Thyroid gland (tissue), 4 donors: ENCODE results near the gene MCCC1. TPM values are rescaled to one million over a fixed set of nuclear protein-coding genes. Genes with fewer than 3 reads are reported as not detected.

Experiments used
- DNase-seq, 2 donors: peaks; one replicate each; pipeline ENCODE4 v3.0.0-alpha.2; 2019
- H3K27ac ChIP-seq, 3 donors: fragments of 200-600 bp; sonication (generic); 1 replicate in 2 of 3; 2 replicates in 1 of 3; pipeline ENCODE4 v1.5.1; 2016 to 2019; ENCODE audit warnings: mild to moderate bottlenecking in 1 of 3, moderate library complexity in 1 of 3
- H3K27me3 ChIP-seq: fragments of 200-600 bp; sonication (generic); one replicate; pipeline ENCODE4 v1.5.1; 2019
- H3K36me3 ChIP-seq, 2 donors: fragments of 200-600 bp; sonication (generic); one replicate each; pipeline ENCODE4 v1.5.1; 2016 to 2019
- H3K4me1 ChIP-seq, 2 donors: fragments of 200-600 bp; sonication (generic); one replicate each; pipeline ENCODE4 v1.5.1; 2017 to 2019
- H3K4me3 ChIP-seq, 3 donors: fragments of 200-600 bp; sonication (generic); replicated peaks in 1 of 3; 1 replicate in 2 of 3; 2 replicates in 1 of 3; pipeline ENCODE4 v1.5.1; 2016; ENCODE audit warnings: mild to moderate bottlenecking in 1 of 3
- H3K9me3 ChIP-seq: fragments of 200-600 bp; sonication (generic); one replicate; pipeline ENCODE4 v1.5.1; 2017
- CTCF ChIP-seq, 6 experiments: fragments of 200-600 bp in 3 of 6; fragments of 450-650 bp in 3 of 6; sonication (generic) in 3 of 6; IDR thresholded peaks; one replicate each; pipeline ENCODE4 v1.5.1; 2016 to 2019; ENCODE audit warnings: antibody characterized with exemption in 6 of 6, mild to moderate bottlenecking in 2 of 6, inconsistent platforms in 1 of 6, moderate library complexity in 1 of 6
- POLR2A ChIP-seq, 2 donors: fragments of 450-650 bp; IDR thresholded peaks; one replicate each; pipeline ENCODE4 v1.6.1; 2017; ENCODE audit warnings: antibody characterized with exemption in 2 of 2, mild to moderate bottlenecking in 2 of 2, moderate library complexity in 1 of 2
- WGBS, 2 donors: methylation state at CpG; one replicate each; pipeline ENCODE4 v1.1.5; 2017; 5-methylcytosine and 5-hydroxymethylcytosine counted together
- intact Hi-C: fragments of 100-400 bp; cut with DNase I; formaldehyde crosslinking; loops from one replicate; pipeline ENCODE4 v1.15.1; 2023
- total RNA-seq, 4 donors: library from RNA; depleted of rRNA; stranded (reverse); fragments of >200 nt; gene quantifications; one replicate each; pipeline ENCODE4 v1.2.3, GENCODE V29; 2016

The MCCC1 gene
- total RNA-seq, 4 donors from 2014 or later = 32.9 to 59.6 (median 46.3) TPM

GRCh38 chr3:183132409-183132808 lies 33.1 kb upstream of the MCCC1 start:
- Histone ChIP-seq H3K4me1 (peaks cover 7 to 10% of the 10 kb centered on the region in 2 donors), H3K36me3 (no peaks in the 10 kb centered on the region), H3K27me3 (no peaks in the 10 kb centered on the region), H3K27ac (no peak overlapping the region), H3K9me3 (no peaks in the 10 kb centered on the region), H3K4me3 (no peak overlapping the region)
- no peak for TF ChIP-seq CTCF (IDR thresholded peaks at IDR 0.05)
- TF ChIP-seq POLR2A (IDR thresholded peaks at IDR 0.05) = no peak
- no peak for DNase-seq
- intact Hi-C loops = no loop called here
- 58 to 60% methylated on average over 6 of the region's 6 CpGs for WGBS, 2 donors

GRCh38 chr3:183131735-183132134 lies 32.4 kb upstream of the MCCC1 start:
- no peaks in the 10 kb centered on the region for H3K27me3 ChIP-seq
- TF ChIP-seq CTCF (IDR thresholded peaks at IDR 0.05) (no peak), POLR2A (IDR thresholded peaks at IDR 0.05) (no peak)
- intact Hi-C loops = no loop called here
- no peak overlapping the region for H3K27ac ChIP-seq
- no peak for DNase-seq
- H3K9me3 ChIP-seq = no peaks in the 10 kb centered on the region
- H3K4me3 ChIP-seq = no peak overlapping the region
- 42 to 47% methylated on average over 4 of the region's 4 CpGs for WGBS, 2 donors
- H3K36me3 ChIP-seq = no peaks in the 10 kb centered on the region
- H3K4me1 ChIP-seq = peaks cover 7 to 10% of the 10 kb centered on the region in 2 donors

DNA sequence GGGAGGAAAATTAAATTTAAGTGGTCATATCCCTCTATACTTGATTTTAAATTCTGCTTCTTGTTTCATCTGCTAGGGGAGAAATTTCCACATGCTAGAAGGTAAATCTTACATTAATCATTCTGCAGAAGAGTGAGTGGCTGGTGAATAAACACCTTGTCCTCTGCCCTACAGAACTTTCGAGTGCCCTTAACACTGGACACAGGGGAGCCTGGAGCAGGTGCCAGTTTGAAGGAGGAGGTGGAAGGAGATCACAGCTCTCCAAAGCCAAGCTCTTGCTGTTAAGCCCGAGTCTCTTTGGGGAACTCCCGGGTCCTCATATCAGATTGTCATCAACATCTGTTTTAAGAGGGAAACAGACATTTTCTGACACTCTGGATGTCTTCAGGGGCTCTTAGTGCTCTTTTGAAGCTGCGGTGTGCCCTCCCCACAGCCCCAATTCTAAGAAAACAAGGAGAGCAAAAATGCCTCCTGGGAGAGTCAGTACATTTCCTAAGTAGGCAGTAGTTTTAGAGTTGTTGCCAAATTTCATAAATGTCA lies 32.0 kb upstream of the MCCC1 start:
- TF ChIP-seq POLR2A (IDR thresholded peaks at IDR 0.05) (no peak), CTCF (IDR thresholded peaks at IDR 0.05) (no peak)
- Histone ChIP-seq H3K27me3 (no peaks in the 10 kb centered on the region), H3K36me3 (no peaks in the 10 kb centered on the region), H3K9me3 (no peaks in the 10 kb centered on the region), H3K27ac (no peak overlapping the region), H3K4me3 (no peak overlapping the region), H3K4me1 (peaks cover 7 to 10% of the 10 kb centered on the region in 2 donors)
- DNase-seq = peak; percentile 70 to 74
- intact Hi-C loops = no loop called here
- 15 to 22% methylated on average over 4 of the region's 4 CpGs for WGBS, 2 donors

- Histone ChIP-seq H3K9me3 (no peaks in the 10 kb centered on the region), H3K36me3 (no peaks in the 10 kb centered on the region), H3K4me3 (no peak overlapping the region), H3K27ac (no peak overlapping the region), H3K4me1 (peaks cover 7 to 10% of the 10 kb centered on the region in 2 donors), H3K27me3 (no peaks in the 10 kb centered on the region)
- DNase-seq = no peak
- TF ChIP-seq POLR2A (IDR thresholded peaks at IDR 0.05) (no peak), CTCF (IDR thresholded peaks at IDR 0.05) (no peak)
- intact Hi-C loops = no loop called here
- 98% methylated on average over 1 of the region's 1 CpG for WGBS, 2 donors
Observed at GRCh38 chr3:183129243-183129642, 29.9 kb upstream of the MCCC1 start.

DNA sequence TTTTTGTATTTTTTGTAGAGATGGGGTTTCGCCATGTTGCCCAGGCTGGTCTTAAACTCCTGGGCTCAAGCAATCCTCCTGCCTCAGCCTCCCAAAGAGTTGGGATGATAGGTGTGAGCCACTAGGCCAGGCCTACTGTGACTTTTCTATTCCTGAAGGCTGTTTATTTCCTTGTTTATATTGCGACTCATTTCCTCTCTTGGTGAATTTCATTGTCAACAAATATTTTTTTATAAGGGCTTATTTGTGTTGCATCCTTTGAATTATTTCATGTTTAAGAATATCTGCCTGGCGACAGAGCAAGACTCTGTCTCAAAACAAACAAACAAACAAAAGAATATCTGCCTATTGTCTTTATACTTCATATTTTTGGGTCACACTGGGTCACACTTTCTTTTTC lies 29.4 kb upstream of the MCCC1 start:
- H3K36me3 ChIP-seq = no peaks in the 10 kb centered on the region
- H3K4me1 ChIP-seq = peaks cover 7 to 10% of the 10 kb centered on the region in 2 donors
- TF ChIP-seq CTCF (IDR thresholded peaks at IDR 0.05) (no peak), POLR2A (IDR thresholded peaks at IDR 0.05) (no peak)
- H3K9me3 ChIP-seq = no peaks in the 10 kb centered on the region
- intact Hi-C loops = no loop called here
- no peaks in the 10 kb centered on the region for H3K27me3 ChIP-seq
- H3K4me3 ChIP-seq = no peak overlapping the region
- WGBS, 2 donors = 93 to 94% methylated on average over 3 of the region's 3 CpGs
- no peak overlapping the region for H3K27ac ChIP-seq
- no peak for DNase-seq
